Central memory CD8-positive, alpha-beta T cell (primary cell): Measurements from ENCODE around the gene ERI2.
A peak's percentile ranks its signal among the peaks of the same experiment; 100 is the strongest.

Source experiments
- ATAC-seq: fragments of 150-1000 bp; cut with Tn5 transposase; replicated peaks from 2 replicates; pipeline ENCODE4 v1.10.0; 2022; ENCODE audit warnings: mild to moderate bottlenecking, moderate FRiP score, moderate number of reproducible peaks; ENCODE audit not compliant: poor library complexity, severe bottlenecking; ENCODE audit errors: extremely low read depth
- DNase-seq, 2 donors: peaks; one replicate each; pipeline ENCODE4 v3.0.0; 2021; ENCODE audit warnings: low spot score in 2 of 2
- H3K27ac Mint-ChIP-seq: one replicate; pipeline ENCODE4 v1.8.0; 2022; ENCODE audit warnings: low read depth, mild to moderate bottlenecking, moderate library complexity, mixed read lengths
- H3K27me3 Mint-ChIP-seq: one replicate; pipeline ENCODE4 v1.8.0; 2022; ENCODE audit warnings: mixed read lengths
- H3K36me3 Mint-ChIP-seq: one replicate; pipeline ENCODE4 v1.8.0; 2022; ENCODE audit warnings: mild to moderate bottlenecking, moderate library complexity, mixed read lengths; ENCODE audit not compliant: insufficient read depth
- H3K4me1 Mint-ChIP-seq: one replicate; pipeline ENCODE4 v1.8.0; 2022; ENCODE audit warnings: mixed read lengths
- H3K4me3 Mint-ChIP-seq: one replicate; pipeline ENCODE4 v1.8.0; 2022; ENCODE audit warnings: mild to moderate bottlenecking, moderate library complexity, mixed read lengths
- H3K9me3 Mint-ChIP-seq: one replicate; pipeline ENCODE4 v1.8.0; 2022; ENCODE audit warnings: mixed read lengths

The ERI2 gene

GRCh38 chr16:20806168-20807050 is at the start of gene ERI2, which contains the start of gene REXO5:
TSS of gene ERI2 (minus strand) at chr16:20806472. CDS start at chr16:20806430, 42 bp downstream.
TSS of gene REXO5 (plus strand) at chr16:20806527. CDS start at chr16:20806954, 427 bp downstream.
- Mint-ChIP-seq H3K4me3 (peak within 1 kb of the TSS; percentile 99), H3K4me1 (peaks cover 18% of the 10 kb centered on the region), H3K36me3 (peaks cover 12% of the 10 kb centered on the region), H3K9me3 (no peaks in the 10 kb centered on the region), H3K27me3 (no peaks in the 10 kb centered on the region), H3K27ac (peak within 1 kb of the TSS; percentile 97)
- DNase-seq (peak; percentile 53 to 56), ATAC-seq (peak; percentile 86)

DNA sequence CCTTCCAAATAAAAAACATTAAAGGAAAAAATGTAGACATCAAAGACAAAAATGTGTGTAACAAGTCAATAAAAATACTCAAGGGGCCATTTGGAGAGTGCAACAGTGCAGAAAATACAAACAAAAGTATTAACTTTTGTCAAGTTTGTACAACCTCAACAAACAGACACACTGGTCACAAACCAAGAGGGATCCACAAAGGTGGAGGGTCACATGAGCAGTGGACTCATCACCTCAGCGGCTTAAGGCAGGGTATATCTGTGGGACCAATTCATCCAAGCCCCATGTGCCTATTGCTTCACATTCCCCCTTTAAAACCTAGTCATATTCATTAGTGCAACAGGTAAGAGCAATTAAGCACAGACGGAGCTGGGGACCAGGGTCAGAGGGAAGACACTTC is 48.7 kb upstream of the ERI2 start:
- H3K36me3 Mint-ChIP-seq = peaks cover 6% of the 10 kb centered on the region
- no peak overlapping the region for H3K4me3 Mint-ChIP-seq
- H3K27me3 Mint-ChIP-seq = no peaks in the 10 kb centered on the region
- H3K27ac Mint-ChIP-seq = no peak overlapping the region
- H3K4me1 Mint-ChIP-seq = no peaks in the 10 kb centered on the region
- DNase-seq (no peak), ATAC-seq (no peak)
- no peaks in the 10 kb centered on the region for H3K9me3 Mint-ChIP-seq

DNA sequence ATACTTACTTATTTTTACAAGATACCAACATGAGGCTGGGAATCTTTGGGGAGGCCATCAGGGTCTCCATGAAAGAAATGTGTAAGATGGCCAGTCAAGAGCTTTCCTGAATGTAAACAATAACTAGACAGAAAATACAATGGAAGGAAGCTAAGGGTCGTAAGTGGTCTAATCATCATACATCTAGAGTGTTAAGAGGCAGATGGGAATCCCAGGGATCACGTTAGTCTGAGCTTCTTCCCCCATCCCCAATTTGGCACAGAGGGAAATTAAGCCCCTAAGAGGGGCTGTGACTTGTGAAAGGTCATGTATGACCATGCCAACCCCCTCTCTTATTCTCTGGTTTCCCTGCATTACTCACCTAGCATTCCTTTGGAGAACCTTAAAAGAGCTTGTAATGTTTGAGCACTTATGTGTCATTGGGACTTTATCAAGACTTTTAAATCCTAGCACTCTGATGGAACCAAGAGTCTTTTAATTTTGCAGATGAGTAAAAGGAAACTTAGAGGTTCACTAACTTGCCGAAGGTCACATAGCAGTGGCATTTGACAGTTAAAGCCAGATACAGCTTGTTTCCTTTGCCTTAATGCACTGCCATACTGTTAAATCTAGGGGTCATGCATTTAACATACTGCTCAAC is 47.8 kb upstream of the ERI2 start:
- Mint-ChIP-seq H3K27me3 (no peaks in the 10 kb centered on the region), H3K4me1 (no peaks in the 10 kb centered on the region), H3K36me3 (peaks cover 2% of the 10 kb centered on the region), H3K9me3 (no peaks in the 10 kb centered on the region), H3K4me3 (no peak overlapping the region), H3K27ac (no peak overlapping the region)
- ATAC-seq (no peak), DNase-seq (no peak)

- Mint-ChIP-seq H3K4me1 (no peaks in the 10 kb centered on the region), H3K36me3 (peaks cover 2% of the 10 kb centered on the region), H3K9me3 (no peaks in the 10 kb centered on the region), H3K27ac (no peak overlapping the region), H3K27me3 (no peaks in the 10 kb centered on the region), H3K4me3 (no peak overlapping the region)
- DNase-seq = no peak
- no peak for ATAC-seq
Measured at GRCh38 chr16:20853143-20853542, 46.9 kb upstream of the ERI2 start.

DNA sequence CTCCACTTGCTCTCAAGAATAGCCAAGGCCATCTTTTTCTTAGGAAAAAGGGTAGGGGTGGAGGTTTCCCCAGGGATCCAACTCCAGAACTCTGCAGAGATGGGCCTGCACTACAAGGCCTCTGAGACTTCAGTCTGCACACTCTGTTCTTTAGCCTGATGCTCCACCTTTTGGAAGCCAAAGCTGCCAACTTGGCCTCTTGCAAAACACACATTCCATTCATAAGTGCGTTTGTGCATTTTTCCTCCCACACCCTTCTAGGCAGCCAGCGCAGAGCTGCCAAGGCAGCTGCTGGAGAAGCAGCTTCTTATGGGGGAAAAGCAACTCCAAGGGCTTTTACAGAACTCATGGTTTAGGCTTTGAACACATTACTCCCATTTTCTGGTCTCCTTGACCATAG is 45.3 kb upstream of the ERI2 start:
- no peaks in the 10 kb centered on the region for H3K9me3 Mint-ChIP-seq
- H3K27ac Mint-ChIP-seq = no peak overlapping the region
- no peak for DNase-seq
- H3K4me3 Mint-ChIP-seq = no peak overlapping the region
- H3K27me3 Mint-ChIP-seq = no peaks in the 10 kb centered on the region
- H3K36me3 Mint-ChIP-seq = peaks cover 2% of the 10 kb centered on the region
- H3K4me1 Mint-ChIP-seq = no peaks in the 10 kb centered on the region
- no peak for ATAC-seq

DNA sequence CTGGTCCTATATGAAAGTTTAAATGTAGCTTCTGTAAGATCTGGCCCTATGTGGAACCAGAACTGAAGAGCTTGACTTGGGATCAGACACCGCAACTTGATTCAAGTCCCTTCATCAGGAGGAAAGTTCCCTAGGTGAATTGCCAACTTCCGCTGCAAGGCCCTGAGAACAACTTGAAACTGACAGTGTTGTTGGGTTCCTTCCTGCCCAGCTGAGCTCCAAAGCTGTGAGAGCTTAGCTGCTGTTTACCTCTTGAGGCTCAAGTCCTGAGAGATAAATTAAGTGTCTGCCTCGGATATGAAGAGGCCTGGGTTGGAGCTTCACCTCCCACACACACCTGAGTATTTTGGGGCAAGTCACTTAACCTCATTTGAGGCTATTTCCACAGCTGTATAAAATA is 44.7 kb upstream of the ERI2 start:
- H3K27ac Mint-ChIP-seq = no peak overlapping the region

DNA sequence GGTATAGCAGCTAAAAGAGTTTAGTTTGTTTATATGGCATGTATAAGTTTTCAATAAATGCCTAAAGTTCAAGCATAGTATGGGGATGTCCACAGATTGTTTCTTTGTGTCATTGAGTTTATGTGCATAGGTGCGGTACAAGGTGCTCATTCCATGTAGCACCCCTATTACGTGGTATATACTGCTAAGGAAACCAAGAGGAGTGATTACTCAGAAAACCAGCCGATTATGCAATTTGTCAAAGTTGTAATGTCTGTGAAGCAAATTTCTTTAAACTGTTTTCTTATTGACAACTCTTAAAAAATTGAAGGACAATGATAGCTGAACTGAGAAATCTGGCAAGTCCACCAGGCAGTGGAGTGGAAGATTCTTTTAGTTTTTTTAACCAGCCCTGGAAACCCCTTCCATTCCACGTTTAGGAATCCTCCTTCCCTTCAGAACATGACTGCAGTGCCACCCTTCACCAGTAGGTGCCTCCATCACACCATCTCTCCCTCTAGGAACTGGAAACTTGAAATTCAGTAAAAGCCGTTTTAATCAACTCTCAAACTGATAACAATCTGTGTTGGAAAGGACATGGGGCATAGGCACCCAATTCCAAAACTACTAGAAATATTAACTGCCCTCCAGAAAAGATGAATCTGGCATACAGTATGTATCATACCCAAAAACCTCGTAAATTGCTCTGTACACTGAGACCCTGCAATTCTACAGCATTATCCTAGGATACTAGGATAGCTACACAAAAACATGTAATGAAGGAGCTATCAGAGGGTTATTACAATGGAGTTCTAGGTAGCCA is 43.5 kb upstream of the ERI2 start:
- Mint-ChIP-seq H3K4me3 (no peak overlapping the region), H3K9me3 (no peaks in the 10 kb centered on the region), H3K27me3 (no peaks in the 10 kb centered on the region), H3K36me3 (peaks cover 2% of the 10 kb centered on the region), H3K4me1 (peaks cover 10% of the 10 kb centered on the region), H3K27ac (no peak overlapping the region)
- peak; percentile 47 to 61 for DNase-seq
- ATAC-seq = no peak

More for the DNA sequence above, 44.7 kb upstream of the ERI2 start:
- ATAC-seq = no peak
- H3K9me3 Mint-ChIP-seq = no peaks in the 10 kb centered on the region
- no peaks in the 10 kb centered on the region for H3K27me3 Mint-ChIP-seq
- H3K4me3 Mint-ChIP-seq = no peak overlapping the region
- DNase-seq = no peak
- H3K4me1 Mint-ChIP-seq = no peaks in the 10 kb centered on the region
- peaks cover under 1% of the 10 kb centered on the region for H3K36me3 Mint-ChIP-seq

GRCh38 chr16:20847550-20847949 is 41.3 kb upstream of the ERI2 start:
- no peak overlapping the region for H3K4me3 Mint-ChIP-seq
- H3K36me3 Mint-ChIP-seq = peaks cover 3% of the 10 kb centered on the region
- no peaks in the 10 kb centered on the region for H3K9me3 Mint-ChIP-seq
- no peak for DNase-seq
- H3K4me1 Mint-ChIP-seq = peaks cover 22% of the 10 kb centered on the region
- no peak for ATAC-seq
- no peak overlapping the region for H3K27ac Mint-ChIP-seq
- no peaks in the 10 kb centered on the region for H3K27me3 Mint-ChIP-seq

DNA sequence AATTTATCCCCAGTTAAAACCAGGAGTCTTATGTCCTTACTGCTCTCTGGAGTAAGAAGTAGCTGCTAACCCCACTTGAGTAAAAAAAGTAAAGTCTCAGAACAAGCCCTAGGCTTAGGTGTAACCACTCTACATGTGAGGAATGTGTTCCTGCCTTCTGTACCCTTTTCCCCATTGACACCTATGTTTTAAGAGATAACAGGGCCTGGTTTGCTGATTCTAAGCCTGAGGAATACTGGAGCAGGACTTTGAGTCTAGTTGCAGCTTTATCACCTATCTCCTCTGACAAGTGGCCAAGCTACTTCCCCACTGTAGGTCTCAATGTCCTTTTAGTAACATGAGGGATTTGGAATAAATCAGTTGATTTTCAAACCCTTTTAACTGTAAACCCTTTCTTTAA is 40.3 kb upstream of the ERI2 start:
- ATAC-seq (no peak), DNase-seq (no peak)
- H3K9me3 Mint-ChIP-seq = no peaks in the 10 kb centered on the region
- H3K27me3 Mint-ChIP-seq = no peaks in the 10 kb centered on the region
- H3K27ac Mint-ChIP-seq = no peak overlapping the region
- H3K4me1 Mint-ChIP-seq = peaks cover 22% of the 10 kb centered on the region
- no peak overlapping the region for H3K4me3 Mint-ChIP-seq
- H3K36me3 Mint-ChIP-seq = peaks cover 5% of the 10 kb centered on the region

- DNase-seq (no peak), ATAC-seq (no peak)
- Mint-ChIP-seq H3K4me1 (peaks cover 22% of the 10 kb centered on the region), H3K27ac (peak overlapping the region; percentile 90), H3K27me3 (no peaks in the 10 kb centered on the region), H3K4me3 (no peak overlapping the region), H3K36me3 (peaks cover 6% of the 10 kb centered on the region), H3K9me3 (no peaks in the 10 kb centered on the region)
Measured at GRCh38 chr16:20846030-20846429, 39.8 kb upstream of the ERI2 start.

GRCh38 chr16:20844588-20844987 is 38.3 kb upstream of the ERI2 start:
- peak; percentile 67 for ATAC-seq
- DNase-seq = no peak

GRCh38 chr16:20844054-20844453 is 37.8 kb upstream of the ERI2 start:
- ATAC-seq (peak; percentile 71), DNase-seq (no peak)
- H3K4me1 Mint-ChIP-seq = peaks cover 22% of the 10 kb centered on the region
- peaks cover 6% of the 10 kb centered on the region for H3K36me3 Mint-ChIP-seq
- H3K27me3 Mint-ChIP-seq = no peaks in the 10 kb centered on the region
- peak overlapping the region; percentile 59 for H3K4me3 Mint-ChIP-seq
- H3K27ac Mint-ChIP-seq = peak overlapping the region; percentile 90
- H3K9me3 Mint-ChIP-seq = no peaks in the 10 kb centered on the region

More at GRCh38 chr16:20844588-20844987, 38.3 kb upstream of the ERI2 start:
- Mint-ChIP-seq H3K4me1 (peaks cover 22% of the 10 kb centered on the region), H3K9me3 (no peaks in the 10 kb centered on the region), H3K4me3 (peak overlapping the region; percentile 59), H3K27me3 (no peaks in the 10 kb centered on the region), H3K27ac (peak overlapping the region; percentile 90), H3K36me3 (peaks cover 6% of the 10 kb centered on the region)
